Measurements from ENCODE around the gene DDX6. TPM values are rescaled to one million over a fixed set of nuclear protein-coding genes. Genes with fewer than 3 reads are reported as not detected.
"Not testable (repeated sequence)": the region's sequence is repeated elsewhere in the genome, so short reads cannot be mapped to it uniquely, and the experiment has no call there.

Gene DDX6
- total RNA-seq, 1 donor from 2014 or later: 332 TPM

GRCh38 chr11:118717733-118718132 is 73.2 kb downstream of the DDX6 start:
- H3K27ac Mint-ChIP-seq; H3K4me3 ChIP-seq; H3K36me3 ChIP-seq; H3K27ac ChIP-seq; DNase-seq (ENCODE audit: low spot score); H3K9me3 ChIP-seq (ENCODE audit: low read depth); H3K9ac ChIP-seq; H2AFZ ChIP-seq (replicated peaks); H3K79me2 ChIP-seq (ENCODE audit: low read depth); H3K4me3 Mint-ChIP-seq; H3K4me2 ChIP-seq; H3K36me3 Mint-ChIP-seq; H3K9me3 Mint-ChIP-seq; H4K20me1 ChIP-seq (ENCODE audit: low read depth): not testable (repeated sequence)
- peaks cover 19% of the 10 kb centered on the region for H3K4me1 ChIP-seq
- H3K27me3 ChIP-seq: peaks cover 42% of the 10 kb centered on the region
- Mint-ChIP-seq H3K4me1 (peaks cover 42% of the 10 kb centered on the region), H3K27me3 (ENCODE audit: insufficient read depth, low read depth) (peaks cover 16% of the 10 kb centered on the region)
- peaks cover 25% of the 10 kb centered on the region for H3F3A ChIP-seq (ENCODE audit: low read depth)

GRCh38 chr11:118717221-118717620 is 73.7 kb downstream of the DDX6 start:
- H2AFZ ChIP-seq (replicated peaks); H3K9ac ChIP-seq; H3K4me3 ChIP-seq; H3K36me3 Mint-ChIP-seq; H3K79me2 ChIP-seq (ENCODE audit: low read depth); H3K4me2 ChIP-seq; H3K9me3 Mint-ChIP-seq; H3K4me3 Mint-ChIP-seq; DNase-seq (ENCODE audit: low spot score); H3K27ac Mint-ChIP-seq; H3K36me3 ChIP-seq; H3K27ac ChIP-seq; H4K20me1 ChIP-seq (ENCODE audit: low read depth); H3K9me3 ChIP-seq (ENCODE audit: low read depth): not testable (repeated sequence)
- H3K27me3 Mint-ChIP-seq (ENCODE audit: insufficient read depth, low read depth): peaks cover 16% of the 10 kb centered on the region
- Histone ChIP-seq H3F3A (ENCODE audit: low read depth) (peaks cover 25% of the 10 kb centered on the region), H3K4me1 (peaks cover 19% of the 10 kb centered on the region), H3K27me3 (peaks cover 38% of the 10 kb centered on the region)
- peaks cover 41% of the 10 kb centered on the region for H3K4me1 Mint-ChIP-seq

DNA sequence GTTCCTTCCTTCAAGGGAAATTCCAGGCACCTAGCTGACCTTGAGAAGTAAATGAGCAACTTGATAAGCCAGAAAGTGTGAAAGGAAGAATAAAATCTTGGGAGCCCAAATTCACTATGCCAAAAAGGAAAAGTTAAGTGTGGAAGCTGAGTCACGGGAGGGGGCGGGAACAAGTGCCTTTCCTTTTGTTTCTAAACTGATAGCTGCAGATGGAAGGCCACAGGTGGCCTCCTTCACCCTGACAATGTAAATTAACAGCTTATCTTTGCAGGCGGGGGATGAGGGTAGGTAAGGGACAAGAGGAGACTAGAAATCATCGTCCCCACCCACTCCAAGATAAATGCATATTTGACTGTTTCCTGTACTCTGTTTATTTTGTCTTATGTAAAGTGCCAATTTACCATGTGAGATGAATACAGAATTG is 75.1 kb downstream of the DDX6 start:
- no peaks in the 10 kb centered on the region for H4K20me1 ChIP-seq (ENCODE audit: low read depth)
- peaks cover 31% of the 10 kb centered on the region for H3K27me3 ChIP-seq
- H3K36me3 ChIP-seq: no peaks in the 10 kb centered on the region
- H3K36me3 Mint-ChIP-seq: no peaks in the 10 kb centered on the region
- peaks cover 40% of the 10 kb centered on the region for H3K4me1 Mint-ChIP-seq
- DNase-seq (ENCODE audit: low spot score): peak; percentile 38
- peak overlapping the region; percentile 74 for H3K27ac Mint-ChIP-seq
- peaks cover 19% of the 10 kb centered on the region for H3K4me1 ChIP-seq
- H3K9me3 ChIP-seq (ENCODE audit: low read depth): no peaks in the 10 kb centered on the region
- no peaks in the 10 kb centered on the region for H3K79me2 ChIP-seq (ENCODE audit: low read depth)
- peak overlapping the region; percentile 51 for H3K4me2 ChIP-seq
- TF ChIP-seq EZH2 (IDR thresholded peaks at IDR 0.05) (no peak), EZH2phosphoT487 (IDR thresholded peaks at IDR 0.05) (no peak)
- TF ChIP-seq, protein P1, sequence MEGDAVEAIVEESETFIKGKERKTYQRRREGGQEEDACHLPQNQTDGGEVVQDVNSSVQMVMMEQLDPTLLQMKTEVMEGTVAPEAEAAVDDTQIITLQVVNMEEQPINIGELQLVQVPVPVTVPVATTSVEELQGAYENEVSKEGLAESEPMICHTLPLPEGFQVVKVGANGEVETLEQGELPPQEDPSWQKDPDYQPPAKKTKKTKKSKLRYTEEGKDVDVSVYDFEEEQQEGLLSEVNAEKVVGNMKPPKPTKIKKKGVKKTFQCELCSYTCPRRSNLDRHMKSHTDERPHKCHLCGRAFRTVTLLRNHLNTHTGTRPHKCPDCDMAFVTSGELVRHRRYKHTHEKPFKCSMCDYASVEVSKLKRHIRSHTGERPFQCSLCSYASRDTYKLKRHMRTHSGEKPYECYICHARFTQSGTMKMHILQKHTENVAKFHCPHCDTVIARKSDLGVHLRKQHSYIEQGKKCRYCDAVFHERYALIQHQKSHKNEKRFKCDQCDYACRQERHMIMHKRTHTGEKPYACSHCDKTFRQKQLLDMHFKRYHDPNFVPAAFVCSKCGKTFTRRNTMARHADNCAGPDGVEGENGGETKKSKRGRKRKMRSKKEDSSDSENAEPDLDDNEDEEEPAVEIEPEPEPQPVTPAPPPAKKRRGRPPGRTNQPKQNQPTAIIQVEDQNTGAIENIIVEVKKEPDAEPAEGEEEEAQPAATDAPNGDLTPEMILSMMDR (IDR thresholded peaks at IDR 0.05): no peak
- no peaks in the 10 kb centered on the region for H3K9me3 Mint-ChIP-seq
- no peak overlapping the region for H3K4me3 ChIP-seq
- no peak overlapping the region for H3K9ac ChIP-seq
- H3F3A ChIP-seq (ENCODE audit: low read depth): peaks cover 25% of the 10 kb centered on the region
- H3K4me3 Mint-ChIP-seq: peak overlapping the region; percentile 44
- no peak overlapping the region for H3K27ac ChIP-seq
- H2AFZ ChIP-seq (replicated peaks): no peak overlapping the region
- H3K27me3 Mint-ChIP-seq (ENCODE audit: insufficient read depth, low read depth): peaks cover 15% of the 10 kb centered on the region

GRCh38 chr11:118715245-118715831 is 75.6 kb downstream of the DDX6 start:
- Histone ChIP-seq H3K9ac (no peak overlapping the region), H3K9me3 (ENCODE audit: low read depth) (no peaks in the 10 kb centered on the region), H2AFZ (replicated peaks) (no peak overlapping the region), H3K4me2 (peak overlapping the region; percentile 51), H3F3A (ENCODE audit: low read depth) (peaks cover 25% of the 10 kb centered on the region), H3K27ac (no peak overlapping the region), H3K79me2 (ENCODE audit: low read depth) (no peaks in the 10 kb centered on the region), H3K36me3 (no peaks in the 10 kb centered on the region), H3K27me3 (peaks cover 26% of the 10 kb centered on the region), H4K20me1 (ENCODE audit: low read depth) (no peaks in the 10 kb centered on the region), H3K4me1 (peaks cover 19% of the 10 kb centered on the region), H3K4me3 (no peak overlapping the region)
- H3K27ac Mint-ChIP-seq: peak overlapping the region; percentile 74
- DNase-seq (ENCODE audit: low spot score): no peak
- no peaks in the 10 kb centered on the region for H3K36me3 Mint-ChIP-seq
- H3K9me3 Mint-ChIP-seq: no peaks in the 10 kb centered on the region
- no peak for TF ChIP-seq EZH2 (IDR thresholded peaks at IDR 0.05)
- no peak for TF ChIP-seq EZH2phosphoT487 (IDR thresholded peaks at IDR 0.05)
- TF ChIP-seq, protein P1 (IDR thresholded peaks at IDR 0.05): no peak
- peaks cover 34% of the 10 kb centered on the region for H3K4me1 Mint-ChIP-seq
- H3K4me3 Mint-ChIP-seq: no peak overlapping the region
- H3K27me3 Mint-ChIP-seq (ENCODE audit: insufficient read depth, low read depth): peaks cover 10% of the 10 kb centered on the region

All from neural progenitor cell (in vitro differentiated cells).